GM12878 (cell line): ENCODE results near the gene LIF. TPM values are rescaled to one million over a fixed set of nuclear protein-coding genes. Genes with fewer than 3 reads are reported as not detected.

ENCODE experiments used
- ATAC-seq: fragments of 200-7000 bp; cut with Tn5 transposase; 3 replicates; pipeline ENCODE4 v1.9.1; 2020; ENCODE audit warnings: mild to moderate bottlenecking, moderate library complexity
- BruUV-seq: library from RNA; stranded (reverse); fragments of 400-500 nt; replicated peaks from 2 replicates; lab custom pipeline; 2021; lab: Mats Ljungman, UMichigan
- CTCF ChIA-PET: fragments of 300-600 bp; sonication (Branson Sonifier 250); formaldehyde crosslinking; extraction: SDS; loops from one replicate; lab custom pipeline; 2021; ENCODE audit warnings: inconsistent platforms; lab: Yijun Ruan, JAX
- POLR2A ChIA-PET: fragments of 350-600 bp; formaldehyde crosslinking; extraction: SDS; loops from one replicate; lab custom pipeline; 2021; ENCODE audit warnings: inconsistent platforms; lab: Charles Lee
- RAD21 ChIA-PET: fragments of 300-600 bp; sonication (Branson Sonifier 250); formaldehyde crosslinking; loops from one replicate; lab custom pipeline; 2023; ENCODE audit warnings: antibody characterized with exemption; ENCODE audit not compliant: unreplicated experiment; lab: Charles Lee
- SMC1A ChIA-PET: fragments of 300-600 bp; sonication (Branson Sonifier 250); formaldehyde crosslinking; loops from one replicate; lab custom pipeline; 2023; ENCODE audit not compliant: unreplicated experiment, uncharacterized antibody; lab: Charles Lee
- DNase-seq: peaks from one replicate; pipeline ENCODE4 v3.0.0-alpha.2; 2011; ENCODE audit warnings: low read depth, low spot score
- FAIRE-seq: peaks from 3 replicates; lab custom pipeline; 2011; peaks lifted over from hg19 to GRCh38; lab: Jason Lieb, UNC
- H2AFZ ChIP-seq: 2 replicates; pipeline ENCODE4 v1.6.0; 2011; ENCODE audit warnings: low read depth, low read length, control low read depth; ENCODE audit not compliant: control insufficient read depth
- H3K27ac ChIP-seq: 2 replicates; pipeline ENCODE4 v1.5.1; 2011; ENCODE audit warnings: control low read depth; ENCODE audit not compliant: control insufficient read depth, insufficient read depth
- H3K27me3 ChIP-seq, 2 experiments: replicated peaks in 1 of 2; 2 replicates each; pipeline versions ENCODE4 v1.6.0 to v1.6.1; 2011; ENCODE audit warnings: low read length in 1 of 2; ENCODE audit not compliant: control insufficient read depth in 2 of 2, insufficient read depth in 2 of 2
- H3K36me3 ChIP-seq, 2 experiments: 2 replicates each; pipeline ENCODE4 v1.5.1; 2011; ENCODE audit warnings: low read length in 1 of 2; ENCODE audit not compliant: control insufficient read depth in 2 of 2, insufficient read depth in 2 of 2
- H3K4me1 ChIP-seq: 2 replicates; pipeline ENCODE4 v1.6.1; 2011; ENCODE audit warnings: mild to moderate bottlenecking, low read length, moderate library complexity, mixed read lengths; ENCODE audit not compliant: control insufficient read depth, insufficient read depth
- H3K4me2 ChIP-seq: 2 replicates; pipeline ENCODE4 v1.6.0; 2011; ENCODE audit warnings: control low read depth; ENCODE audit not compliant: control insufficient read depth, insufficient read depth
- H3K4me3 ChIP-seq: fragments of 200-600 bp; sonication (generic); 2 replicates; pipeline ENCODE4 v1.5.1; 2016
- H3K79me2 ChIP-seq: 2 replicates; pipeline ENCODE4 v1.6.0; 2011; ENCODE audit warnings: low read length; ENCODE audit not compliant: control insufficient read depth, insufficient read depth
- H3K9ac ChIP-seq: 2 replicates; pipeline ENCODE4 v1.8.0; 2011; ENCODE audit warnings: low read length, control low read depth, mixed read lengths; ENCODE audit not compliant: control insufficient read depth, insufficient read depth
- H3K9me3 ChIP-seq: replicated peaks from 3 replicates; pipeline ENCODE4 v1.5.1; 2011; ENCODE audit warnings: mild to moderate bottlenecking, low read length; ENCODE audit not compliant: control insufficient read depth, insufficient read depth
- H4K20me1 ChIP-seq: 2 replicates; pipeline ENCODE4 v1.6.0; 2011; ENCODE audit not compliant: control insufficient read depth, insufficient read depth
- ATF7 ChIP-seq: fragments of 450-650 bp; IDR thresholded peaks from 2 replicates; pipeline ENCODE4 v1.6.1; 2016; ENCODE audit warnings: low read depth, mild to moderate bottlenecking
- BACH1 ChIP-seq: fragments of 450-650 bp; IDR thresholded peaks from 2 replicates; pipeline ENCODE4 v1.6.1; 2017; ENCODE audit warnings: mild to moderate bottlenecking, borderline replicate concordance
- E2F4 ChIP-seq: IDR thresholded peaks from 2 replicates; pipeline ENCODE4 v1.6.1; 2012; ENCODE audit warnings: low read depth, low read length, improper control_type of control experiment
- ETV6 ChIP-seq, 2 experiments: fragments of 450-650 bp in 1 of 2; IDR thresholded peaks in 1 of 2; conservative IDR thresholded peaks in 1 of 2; 2 replicates each; pipeline ENCODE4 v1.6.1; 2014; ENCODE audit warnings: antibody characterized with exemption in 1 of 2, borderline replicate concordance in 1 of 2, low read depth in 1 of 2, mild to moderate bottlenecking in 1 of 2, moderate library complexity in 1 of 2
- KAT2A ChIP-seq: conservative IDR thresholded peaks from 2 replicates; pipeline ENCODE4 v1.6.1; 2011; ENCODE audit warnings: low read depth, low read length; ENCODE audit not compliant: control insufficient read depth
- PML ChIP-seq: IDR thresholded peaks from 2 replicates; pipeline ENCODE4 v1.6.1; 2012; ENCODE audit warnings: low read length, inconsistent platforms
- RAD21 ChIP-seq: IDR thresholded peaks from 2 replicates; pipeline ENCODE4 v1.6.1; 2011; ENCODE audit warnings: mild to moderate bottlenecking, low read depth, low read length, moderate library complexity; ENCODE audit not compliant: insufficient read depth
- RFX5 ChIP-seq: IDR thresholded peaks from 2 replicates; pipeline ENCODE4 v1.6.1; 2011; ENCODE audit warnings: low read depth, low read length, improper control_type of control experiment
- SKIL ChIP-seq: fragments of 450-650 bp; IDR thresholded peaks from 2 replicates; pipeline ENCODE4 v1.6.1; 2017; ENCODE audit warnings: mild to moderate bottlenecking, low read depth, inconsistent platforms; ENCODE audit not compliant: poor library complexity, severe bottlenecking
- WGBS: methylation state at CpG from one replicate; pipeline ENCODE4 v1.1.6; 2016; ENCODE audit warnings: low lambda C conversion rate; ENCODE audit not compliant: insufficient replicate concordance, insufficient coverage; ENCODE audit errors: missing lambda C conversion rate; 5-methylcytosine and 5-hydroxymethylcytosine counted together
- in situ Hi-C: fragments of 300-500 bp; cut with MboI; formaldehyde crosslinking; loops from 9 replicates; pipeline ENCODE4 v1.14.3; 2018; ENCODE audit warnings: mixed read lengths
- intact Hi-C: fragments of 100-400 bp; cut with micrococcal nuclease; formaldehyde crosslinking; loops from one replicate; pipeline ENCODE4 v1.14.2; 2022; ENCODE audit not compliant: unreplicated experiment
- polyA plus RNA-seq, 11 experiments: library from polyadenylated mRNA; depleted of rRNA in 4 of 11; unstranded in 6 of 11; stranded (reverse) in 5 of 11; fragments of >200 nt; fragmentation: Nextera tagmentation in 4 of 11; fragmentation: Illumina TruSeq in 1 of 11; extraction: Ambion mirVana in 4 of 11; extraction: Trizol in 1 of 11; gene quantifications; 1 replicate in 1 of 11; 2 replicates in 10 of 11; pipeline versions ENCODE4 v1.2.1 to v1.2.3, GENCODE V29; 2011 to 2016; ENCODE audit warnings: inconsistent platforms in 2 of 11, missing spikeins in 2 of 11, low read depth in 1 of 11
- total RNA-seq, 4 experiments: library from RNA; depleted of rRNA in 3 of 4; stranded (reverse); fragments of >200 nt in 3 of 4; fragmentation: Illumina TruSeq in 1 of 4; extraction: Trizol in 1 of 4; gene quantifications; 2 replicates each; pipeline versions ENCODE4 v1.2.1 to v1.2.3, GENCODE V29; 2013 to 2021

The LIF gene
- total and polyA plus RNA-seq, 10 of the 15 experiments (the other 5 are each of a cell fraction or from before 2014, with no cell fraction given) = 0.05 to 3.4 (median 0.97) TPM

- Histone ChIP-seq H3K79me2 (no peaks in the 10 kb centered on the region), H3K4me1 (peaks cover 10% of the 10 kb centered on the region), H3K27ac (no peak overlapping the region), H3K4me3 (no peak overlapping the region), H4K20me1 (no peaks in the 10 kb centered on the region), H2AFZ (no peak overlapping the region), H3K9ac (no peak overlapping the region), H3K27me3 (peaks cover 3 to 4% of the 10 kb centered on the region in 2 experiments; a peak in 2 of 4 replicates), H3K4me2 (no peak overlapping the region), H3K9me3 (no peaks in the 10 kb centered on the region), H3K36me3 (no peaks in the 10 kb centered on the region)
- no peak for DNase-seq
- ChIA-PET RAD21 (no interaction called here), SMC1A (interaction anchor here (0.6 to 0.9 kb wide), 2 partner anchors 60 to 602 kb away, joined by 3 read pairs; no protein-coding TSS in a partner anchor), CTCF (no interaction called here), POLR2A (no interaction called here)
- in situ Hi-C loops (no loop called here), intact Hi-C loops (no loop called here)
- no TSS peak for BruUV-seq
- WGBS = 56% methylated on average over 24 of the region's 27 CpGs
- no peak for FAIRE-seq
- ATAC-seq = no peak
- no peak for TF ChIP-seq PML
- no peak for TF ChIP-seq KAT2A
- TF ChIP-seq BACH1 = no peak
- TF ChIP-seq ETV6 (conservative IDR thresholded peaks at IDR 0.05 in 1 of 2, IDR thresholded peaks at IDR 0.05 in 1 of 2; ENCODE audit: borderline replicate concordance in 1 of 2, low read depth in 1 of 2) = no peak
- no peak for TF ChIP-seq SKIL
- no peak for TF ChIP-seq ATF7
- TF ChIP-seq RFX5 = no peak
- no peak for TF ChIP-seq E2F4
- no peak for TF ChIP-seq RAD21
Observed at GRCh38 chr22:30249049-30250038, 2.8 kb upstream of the LIF start.
